Activated effector memory CD4-positive, alpha-beta T cell treated with Interleukin-2 at 50 U/mL for 16 hours (primary cell): Measurements from ENCODE around the gene PGM2.
"Not testable (repeated sequence)": the region's sequence is repeated elsewhere in the genome, so short reads cannot be mapped to it uniquely, and the experiment has no call there.

Experiments
- DNase-seq: peaks from one replicate; pipeline ENCODE4 v3.0.0-alpha.2; 2020

The PGM2 gene

DNA sequence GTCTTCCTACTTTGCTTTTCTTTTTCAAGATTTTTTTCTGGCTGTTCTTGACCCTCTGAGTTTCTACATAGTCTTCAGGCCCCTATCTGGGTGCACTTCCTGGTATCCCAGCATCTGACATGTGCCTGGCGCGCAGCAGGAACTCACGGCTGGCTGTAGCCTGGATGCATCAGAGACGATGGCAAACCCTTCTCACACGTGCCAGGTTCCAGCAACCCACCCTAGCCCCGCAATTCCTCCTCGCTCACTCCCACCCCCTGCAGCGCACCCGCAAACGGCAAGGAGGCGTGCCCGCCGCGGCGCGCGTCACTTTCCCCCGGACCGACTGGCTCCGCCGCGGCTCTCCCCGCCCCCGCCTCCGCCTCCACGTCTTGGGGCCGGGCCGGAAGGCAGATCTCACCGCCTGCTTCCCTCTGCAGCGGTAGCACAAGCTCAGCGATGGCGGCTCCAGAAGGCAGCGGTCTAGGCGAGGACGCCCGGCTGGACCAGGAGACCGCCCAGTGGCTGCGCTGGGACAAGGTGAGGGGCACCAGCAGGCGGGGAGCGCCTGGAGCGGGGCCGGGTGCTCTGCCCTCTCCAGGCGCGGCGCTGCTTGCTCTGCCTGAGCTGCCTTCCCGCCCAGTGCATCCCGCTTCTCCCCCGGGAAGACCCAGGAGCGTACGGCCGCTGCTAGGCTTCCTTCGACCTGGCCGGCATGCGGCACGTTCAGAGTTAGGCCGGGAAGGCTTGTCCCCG is at the start of gene PGM2:
Gene PGM2, plus strand, starts transcription at position 392 of the 735 bp plus-strand sequence. Its CDS starts 47 bp downstream, at position 439.
- DNase-seq, result peak; percentile 85

DNA sequence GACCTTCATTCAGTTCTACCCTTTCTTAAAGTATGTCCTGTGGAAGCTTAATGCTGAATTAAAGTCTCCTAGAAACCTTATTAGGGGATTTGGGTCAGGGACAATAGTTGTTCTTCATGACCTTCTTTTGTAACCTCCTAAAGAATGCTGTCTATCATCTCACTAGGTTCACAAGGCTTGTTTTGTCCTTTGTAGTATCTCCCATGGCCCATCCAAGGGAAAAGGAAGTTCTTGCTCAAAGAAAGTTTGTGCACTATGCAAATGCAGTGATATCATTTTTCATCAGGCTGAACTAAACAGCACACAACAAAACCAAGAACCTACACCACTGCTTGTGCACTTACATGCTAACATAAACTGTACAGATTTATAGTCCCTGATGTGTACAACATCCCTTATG is 46.6 kb upstream of the PGM2 start:
- DNase-seq, result no peak

DNA sequence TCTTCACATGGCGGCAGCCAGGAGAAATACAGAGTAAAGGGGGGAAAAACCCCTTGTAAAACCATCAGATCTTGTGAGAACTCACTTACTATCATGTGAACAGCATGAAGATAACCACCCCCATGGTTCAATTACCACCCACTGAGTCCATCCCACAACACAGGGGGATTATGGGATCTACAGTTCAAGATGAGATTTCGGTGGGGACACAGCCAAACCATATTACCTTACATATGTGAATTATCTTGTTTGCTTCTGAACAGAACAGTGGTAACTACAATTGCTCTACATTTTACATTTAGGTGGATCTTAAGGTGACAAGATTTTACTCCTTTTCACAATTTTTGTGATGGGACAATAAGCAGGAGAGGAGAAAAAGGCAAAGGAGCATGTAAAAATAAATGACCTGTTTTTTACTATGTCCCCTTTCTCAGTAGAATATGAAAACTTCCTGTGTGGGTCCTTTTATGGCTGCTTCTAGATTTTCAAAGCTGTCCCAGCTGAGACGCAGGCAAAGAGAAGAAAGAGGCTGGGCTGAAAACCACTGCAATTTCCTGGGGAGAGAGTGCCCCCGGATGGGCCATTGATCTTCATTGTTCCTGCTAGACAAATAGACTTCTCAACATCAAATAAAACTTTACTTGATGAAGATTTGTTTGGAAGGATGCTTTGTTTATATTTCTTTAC is 45.9 kb upstream of the PGM2 start:
- DNase-seq, result peak; percentile 42

DNA sequence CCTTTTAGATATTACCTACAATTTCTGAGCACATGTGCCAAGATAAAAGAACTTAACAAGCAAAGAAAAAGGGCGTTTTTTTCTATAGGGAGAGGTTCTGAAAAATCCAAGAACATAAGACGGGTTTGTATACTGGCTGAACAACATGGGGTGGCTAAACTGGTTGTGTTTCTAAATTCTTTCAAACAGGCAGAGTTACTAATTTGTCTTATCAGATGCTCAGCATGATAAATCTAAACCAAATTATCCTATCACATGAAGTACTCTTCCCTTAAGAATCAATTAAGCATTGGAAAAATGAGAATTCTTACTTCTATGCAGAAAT is 45.4 kb upstream of the PGM2 start:
- DNase-seq, result no peak

DNA sequence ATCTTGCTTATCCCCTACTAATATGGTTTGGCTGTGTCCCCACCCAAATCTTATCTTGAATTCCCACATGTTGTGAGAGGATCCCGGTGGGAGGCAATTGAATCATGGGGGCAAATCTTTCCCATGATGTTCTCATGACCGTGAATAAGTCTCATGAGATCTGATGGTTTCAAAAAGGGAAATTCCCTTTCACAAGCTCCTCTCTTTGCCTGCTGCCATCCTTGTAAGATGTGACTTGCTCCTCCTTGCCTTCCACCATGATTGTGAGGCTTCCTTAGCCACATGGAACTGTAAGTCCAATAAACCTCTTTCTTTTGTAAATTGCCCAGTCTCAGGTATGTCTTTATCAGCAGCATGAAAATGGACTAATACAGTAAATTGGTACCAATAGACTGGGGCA is 40.2 kb upstream of the PGM2 start:
- DNase-seq, result not testable (repeated sequence)

DNA sequence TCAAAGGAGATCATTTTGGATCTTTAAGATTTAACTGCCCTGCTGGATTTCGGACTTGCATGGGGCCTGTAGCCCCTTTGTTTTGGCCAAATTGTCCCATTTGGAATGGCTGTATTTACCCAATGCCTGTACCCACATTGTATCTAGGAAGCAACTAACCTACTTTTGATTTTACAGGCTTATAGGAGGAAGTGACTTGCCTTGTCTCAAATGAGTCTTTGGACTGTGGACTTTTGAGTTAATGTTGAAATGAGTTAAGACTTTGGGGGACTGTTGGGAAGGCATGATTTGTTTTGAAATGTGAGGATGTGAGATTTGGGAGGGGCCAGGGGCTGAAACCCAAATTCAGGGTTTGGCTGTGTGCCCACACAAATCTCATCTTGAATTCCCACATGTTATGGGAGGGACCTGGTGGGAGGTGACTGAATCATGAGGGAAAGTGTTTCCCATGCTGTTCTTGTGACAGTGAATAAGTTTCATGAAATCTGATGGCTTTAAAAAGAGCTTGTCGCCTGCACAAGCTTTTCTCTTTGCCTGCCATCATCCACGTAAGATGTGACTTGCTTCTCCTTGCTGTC is 38.5 kb upstream of the PGM2 start:
- not testable (repeated sequence) for DNase-seq

DNA sequence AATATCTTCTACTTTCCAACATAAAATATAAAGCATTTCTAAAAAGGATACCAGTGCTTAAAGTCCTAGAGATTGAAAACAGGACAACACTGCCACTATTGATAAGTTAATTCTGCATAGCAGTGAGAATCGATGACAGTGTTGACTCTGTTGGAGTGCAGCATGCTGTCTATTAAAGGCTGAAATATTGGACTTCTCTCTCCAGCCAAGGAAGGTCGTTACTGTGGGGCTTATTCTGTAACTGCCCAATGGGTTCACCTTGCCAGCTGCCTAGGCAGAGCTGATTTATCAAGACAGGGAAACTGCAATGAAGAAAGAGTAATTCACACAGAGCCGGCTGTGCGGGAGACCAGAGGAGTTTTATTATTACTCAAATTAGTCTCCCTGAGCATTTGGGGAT is 37.7 kb upstream of the PGM2 start:
- no peak for DNase-seq

DNA sequence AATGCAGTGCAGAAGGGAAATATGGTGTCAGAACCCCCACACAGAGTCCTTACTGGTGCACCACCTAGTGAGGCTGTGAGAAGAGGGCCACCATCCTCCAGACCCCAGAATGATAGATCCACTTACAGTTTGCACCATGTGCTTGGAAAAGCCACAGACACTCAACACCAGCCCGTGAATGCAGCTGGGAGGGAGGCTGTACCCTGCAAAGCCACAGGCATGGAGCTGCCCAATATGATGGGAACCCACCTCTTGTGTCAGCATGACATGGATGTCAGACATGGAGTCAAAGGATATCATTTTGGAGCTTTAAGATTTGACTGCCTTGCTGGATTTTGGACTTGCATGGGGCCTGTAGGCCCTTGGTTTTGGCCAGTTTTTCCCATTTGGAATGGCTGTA is 34.2 kb upstream of the PGM2 start:
- DNase-seq, result no peak

DNA sequence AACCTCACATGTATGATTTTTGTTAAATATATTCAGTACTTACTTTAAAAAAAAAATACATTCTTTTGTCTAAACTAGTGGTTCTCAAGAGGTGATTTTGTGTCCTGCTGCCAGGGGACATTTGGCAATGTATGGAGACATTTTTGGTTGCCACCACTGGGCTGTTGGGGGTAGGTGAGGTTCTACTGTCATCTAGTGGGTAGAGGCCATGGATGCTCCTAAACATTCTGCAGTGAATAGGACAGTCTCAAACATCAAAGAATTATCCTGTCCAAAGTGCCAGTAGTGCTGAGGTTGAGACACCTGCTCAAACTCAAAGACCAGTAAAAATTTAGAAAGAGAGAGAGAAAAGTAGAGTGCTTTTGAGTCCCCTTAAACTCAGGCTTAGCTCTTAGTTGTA is 32.9 kb upstream of the PGM2 start:
- DNase-seq, result no peak

DNA sequence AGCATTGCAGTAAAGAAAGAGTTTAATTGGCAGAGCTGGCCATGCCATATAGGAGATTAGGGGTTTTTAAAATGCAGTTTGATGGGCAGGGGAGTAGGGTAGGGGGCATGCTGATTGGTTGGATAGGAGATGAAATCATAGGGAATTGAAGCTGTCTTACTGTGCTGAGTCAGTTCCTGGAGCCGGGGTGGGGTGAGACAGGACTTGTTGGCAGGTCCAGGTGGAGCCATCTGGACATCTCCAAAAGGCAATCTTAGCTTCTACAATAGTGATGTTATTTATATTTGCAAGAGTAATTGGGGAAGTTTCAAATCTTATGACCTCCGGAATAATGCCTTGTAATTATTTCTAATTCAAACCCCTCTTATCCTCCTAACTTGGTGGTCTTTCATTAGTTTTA is 32.4 kb upstream of the PGM2 start:
- no peak for DNase-seq

DNA sequence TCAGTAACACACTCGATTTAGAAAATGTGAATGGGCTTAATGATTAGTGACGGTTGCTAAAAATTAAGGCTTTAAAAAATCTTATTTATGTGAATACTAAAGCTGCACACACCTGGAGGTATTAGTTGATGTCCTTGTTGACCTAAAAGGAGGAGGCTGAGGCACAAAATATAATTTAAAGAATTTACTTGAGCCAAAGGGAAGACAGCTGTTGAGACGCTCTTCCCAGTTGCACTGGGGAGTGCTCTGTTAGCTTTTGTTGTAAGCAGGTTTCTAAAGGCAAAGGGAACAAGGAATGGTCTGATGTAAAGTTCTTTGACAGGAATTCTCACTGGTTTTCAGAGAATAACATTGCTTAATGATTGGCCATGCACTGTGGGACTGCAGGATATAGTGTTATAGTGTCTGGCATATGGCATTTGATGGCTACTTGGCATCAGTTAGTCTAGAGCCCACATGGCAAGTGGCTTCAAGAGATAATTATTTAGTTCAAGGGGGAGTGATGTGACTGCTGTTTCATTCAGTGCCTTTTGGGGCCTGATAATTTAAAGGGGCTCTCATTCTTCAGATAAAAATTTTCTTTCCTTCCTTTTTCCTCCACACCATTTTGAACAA is 30.8 kb upstream of the PGM2 start:
- DNase-seq, result no peak

DNA sequence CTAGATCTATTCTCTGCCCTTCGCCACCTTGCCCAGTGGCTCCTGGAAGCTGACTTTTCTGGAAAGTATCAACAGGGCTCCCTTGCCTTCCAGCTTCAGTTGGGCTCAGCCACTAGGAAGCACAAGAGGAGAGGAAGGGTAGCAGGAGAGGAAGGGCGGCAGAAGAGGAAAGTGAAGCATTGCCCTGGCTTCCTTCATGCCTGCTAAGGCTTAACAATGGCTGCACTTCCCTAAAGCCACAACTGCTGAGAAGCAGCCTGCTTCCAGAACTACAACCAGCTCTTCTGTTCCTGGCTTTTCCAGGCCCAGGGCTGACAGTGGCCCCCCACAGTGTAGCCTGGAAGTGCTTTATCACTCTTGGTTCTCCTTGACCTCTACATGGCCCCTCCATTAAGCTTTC is 29.1 kb upstream of the PGM2 start:
- no peak for DNase-seq

DNA sequence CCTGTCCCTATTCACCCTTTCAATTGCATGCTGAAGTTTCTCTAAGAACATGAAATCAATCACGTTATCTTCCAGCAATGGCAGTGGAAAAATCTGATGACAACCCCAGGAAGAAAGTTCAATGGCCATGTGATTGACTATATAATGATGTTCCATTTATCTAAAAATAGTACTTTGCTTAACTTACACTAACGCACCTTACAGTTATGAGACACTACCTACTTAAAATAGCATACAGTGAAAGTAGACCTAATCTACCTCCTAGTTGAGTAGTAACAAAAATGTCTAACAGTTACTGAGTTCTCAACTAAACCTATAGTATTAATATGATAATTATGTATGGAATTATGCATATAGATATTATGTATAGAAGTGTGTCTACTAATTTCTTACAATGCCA is 28.6 kb upstream of the PGM2 start:
- no peak for DNase-seq

DNA sequence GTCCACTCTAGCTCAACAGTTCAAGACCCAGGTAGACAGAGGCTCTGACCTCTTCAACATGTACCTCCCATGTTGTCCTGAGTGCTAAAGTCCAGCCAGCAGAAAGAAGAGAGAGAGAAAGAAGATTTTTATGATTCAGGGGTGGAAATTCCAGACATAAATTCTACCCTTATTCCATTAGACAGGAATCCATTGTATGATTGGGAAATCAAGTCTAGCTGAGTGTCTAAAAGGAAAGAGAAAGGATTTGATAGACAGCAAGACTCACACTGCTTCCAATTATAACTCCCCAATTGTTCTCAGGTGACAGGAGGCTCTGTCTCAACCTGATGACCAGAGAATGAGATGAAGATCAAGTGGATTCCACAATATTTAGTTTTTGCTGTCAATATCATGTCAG is 27.9 kb upstream of the PGM2 start:
- no peak for DNase-seq

DNA sequence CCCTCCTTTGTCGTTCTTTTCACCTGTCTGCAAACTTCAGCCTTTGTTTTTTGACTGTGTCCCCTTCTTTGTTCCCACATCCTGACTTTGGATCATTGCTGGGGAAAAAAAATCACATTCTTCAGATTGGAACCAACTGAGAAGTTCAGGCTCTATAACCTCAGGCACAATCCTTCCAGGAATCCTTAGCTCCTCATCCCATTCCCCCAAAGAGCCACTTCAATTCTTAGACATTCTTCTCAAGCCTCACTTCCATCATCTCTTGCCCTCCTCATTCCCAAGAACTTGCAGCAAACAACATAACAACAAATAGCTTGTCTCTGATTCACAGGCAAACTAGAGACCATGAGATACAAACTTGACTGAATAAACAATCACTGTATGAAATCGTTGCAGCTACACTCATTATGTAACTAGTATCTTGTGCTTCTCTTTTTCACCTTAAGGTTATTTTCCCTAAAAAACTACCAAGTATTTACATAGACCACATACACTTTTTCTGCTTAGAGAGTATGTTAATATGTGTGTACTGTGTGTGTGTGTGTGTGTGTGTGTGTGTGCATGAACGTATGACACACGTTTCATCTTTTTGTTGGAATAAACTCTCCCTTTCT is 26.4 kb upstream of the PGM2 start:
- DNase-seq, result no peak

DNA sequence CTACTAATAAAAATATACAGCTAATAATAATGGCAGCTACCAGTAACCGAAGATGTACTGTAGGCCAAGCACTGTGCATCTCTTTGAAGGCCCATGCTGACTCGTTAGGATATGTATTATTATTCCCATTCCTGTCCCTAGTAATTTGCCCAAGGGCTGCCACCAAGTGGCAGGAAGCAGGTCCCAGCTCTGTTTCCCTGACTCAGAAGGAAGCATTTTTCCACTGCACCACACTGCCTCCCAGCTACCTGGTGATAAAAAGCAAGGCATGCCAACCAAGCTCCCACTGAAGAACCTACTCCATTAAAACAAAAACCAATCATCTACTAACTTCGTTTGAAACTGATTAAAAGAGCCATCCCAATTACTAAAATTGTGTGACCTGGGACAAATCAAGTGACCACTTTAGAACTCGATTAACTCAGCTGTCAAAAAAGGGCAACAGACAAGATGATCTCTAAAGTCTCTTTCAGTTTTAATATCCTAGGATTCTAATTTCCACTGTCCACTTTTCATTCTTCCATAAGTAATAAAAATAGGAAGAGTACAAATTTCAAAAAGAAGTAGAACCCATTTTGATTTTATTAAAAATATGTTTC is 24.3 kb upstream of the PGM2 start:
- no peak for DNase-seq

DNA sequence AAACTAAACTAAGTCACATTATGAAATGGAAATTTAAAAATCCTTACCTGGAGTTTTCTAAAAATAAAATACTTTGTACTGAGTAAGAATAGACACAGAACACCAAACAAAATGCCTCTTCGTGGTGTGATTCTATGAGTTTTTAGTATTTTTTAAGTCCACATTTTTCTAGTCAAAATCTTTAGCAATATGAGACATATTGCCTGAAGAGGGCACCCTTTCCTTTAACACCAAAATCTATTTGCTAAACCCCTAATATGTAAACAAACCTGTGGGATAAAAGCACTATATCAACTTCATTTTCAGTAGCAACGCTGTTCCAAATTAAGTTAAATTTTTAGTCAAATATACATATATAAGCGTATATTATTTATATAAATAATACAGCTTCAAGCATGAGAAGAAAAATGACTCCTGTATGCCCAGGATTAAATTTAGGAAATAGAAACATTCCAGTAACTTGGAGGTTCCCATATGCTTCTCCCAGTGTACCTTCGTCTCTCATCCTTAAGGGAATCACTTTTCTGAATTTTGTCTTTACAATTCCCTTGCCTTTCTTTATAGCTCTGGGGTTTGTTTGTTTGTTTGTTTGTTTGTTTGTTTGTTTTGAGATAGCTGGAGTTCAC is 23.0 kb upstream of the PGM2 start:
- no peak for DNase-seq

DNA sequence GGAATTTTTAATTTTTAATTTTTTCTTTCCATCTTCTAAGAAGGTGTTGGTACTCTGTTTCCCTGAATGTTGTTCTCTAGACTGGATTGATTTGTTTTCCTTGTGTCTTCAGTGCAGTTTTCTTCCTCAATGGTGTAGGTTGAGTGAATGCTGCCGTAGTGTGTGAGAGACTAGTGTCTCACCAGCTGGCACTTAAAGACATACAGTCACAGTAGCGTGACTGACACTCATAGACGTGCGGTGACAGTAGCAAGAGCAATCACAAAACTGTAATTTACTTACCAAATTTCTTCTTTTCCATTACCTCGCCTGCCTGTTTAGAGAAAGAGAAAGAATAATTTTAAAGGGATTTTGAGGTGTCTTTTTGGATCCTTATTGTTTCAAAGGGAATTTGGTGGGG is 21.4 kb upstream of the PGM2 start:
- DNase-seq, result no peak

DNA sequence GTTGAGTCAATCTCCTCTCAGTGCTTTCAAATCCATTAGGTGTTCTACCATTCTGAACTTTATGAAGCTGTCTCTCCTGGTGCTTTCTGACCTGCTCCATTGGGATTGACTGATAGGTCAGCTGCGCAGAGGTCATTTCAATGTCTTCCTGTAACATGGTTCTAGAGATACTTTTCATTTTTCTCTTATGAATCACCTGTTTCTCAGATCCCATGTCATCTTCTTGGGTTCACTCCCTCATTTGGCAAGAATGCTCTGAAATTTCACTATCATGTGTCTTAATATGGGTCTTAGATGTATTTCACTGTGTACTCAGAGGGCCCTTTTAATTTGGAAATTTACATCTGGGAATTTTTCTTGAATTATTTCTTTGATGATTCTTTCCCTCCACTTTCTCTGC is 13.8 kb upstream of the PGM2 start:
- no peak for DNase-seq

DNA sequence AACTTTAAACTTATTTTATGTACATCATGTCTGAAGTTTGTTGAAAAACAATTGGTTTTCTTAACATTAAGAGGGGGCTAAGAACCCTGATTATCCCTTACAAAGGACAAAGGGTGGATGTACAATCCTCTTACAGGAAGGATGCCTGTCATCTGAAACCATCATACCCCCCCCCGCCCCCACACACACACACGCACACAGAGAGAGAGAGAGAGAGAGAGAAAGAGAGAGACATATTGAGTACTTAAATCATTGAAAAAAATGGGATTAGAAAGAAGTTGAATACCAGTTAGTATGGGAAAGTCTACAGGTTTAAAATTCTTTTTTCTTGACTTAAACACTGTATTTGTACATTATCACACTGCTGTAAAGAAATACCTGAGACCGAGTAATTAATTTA is 10.9 kb upstream of the PGM2 start:
- no peak for DNase-seq

DNA sequence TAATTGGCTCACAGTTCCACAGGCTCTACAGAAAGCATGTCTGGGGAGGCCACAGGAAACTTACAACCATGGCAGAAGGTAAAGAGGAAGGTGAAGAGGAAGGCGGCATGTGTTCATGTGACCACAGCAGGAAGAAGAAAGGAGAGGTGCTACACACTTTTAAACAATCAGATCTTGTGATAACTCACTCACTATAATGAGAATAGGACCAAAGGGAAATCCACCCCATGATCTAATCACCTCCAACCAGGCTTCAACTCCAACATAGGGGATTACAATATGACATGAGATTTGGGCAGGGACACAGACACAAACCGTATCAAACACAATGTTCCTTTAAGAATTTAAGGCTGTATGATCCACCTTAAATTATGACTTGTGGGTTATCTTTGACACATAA is 10.5 kb upstream of the PGM2 start:
- DNase-seq, result no peak

DNA sequence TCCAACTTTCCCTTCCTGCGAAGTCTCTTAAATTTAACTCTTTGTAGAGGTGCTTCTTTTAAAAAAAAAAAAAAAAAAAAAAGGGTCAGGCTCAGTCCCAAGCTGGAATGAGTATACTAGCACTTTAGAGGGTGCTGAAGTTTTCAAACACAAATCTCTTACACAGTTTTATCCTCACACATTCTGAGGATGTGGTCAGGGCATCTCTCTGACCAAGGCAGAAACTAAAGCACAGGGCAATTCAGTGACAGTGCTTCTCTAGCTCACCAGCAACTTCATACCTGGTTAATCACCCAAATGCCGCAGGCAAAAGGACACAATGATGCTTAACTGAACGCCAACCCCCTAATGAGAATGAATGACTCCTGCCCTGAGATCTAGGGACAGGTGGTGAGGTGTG is 9.8 kb upstream of the PGM2 start:
- no peak for DNase-seq

DNA sequence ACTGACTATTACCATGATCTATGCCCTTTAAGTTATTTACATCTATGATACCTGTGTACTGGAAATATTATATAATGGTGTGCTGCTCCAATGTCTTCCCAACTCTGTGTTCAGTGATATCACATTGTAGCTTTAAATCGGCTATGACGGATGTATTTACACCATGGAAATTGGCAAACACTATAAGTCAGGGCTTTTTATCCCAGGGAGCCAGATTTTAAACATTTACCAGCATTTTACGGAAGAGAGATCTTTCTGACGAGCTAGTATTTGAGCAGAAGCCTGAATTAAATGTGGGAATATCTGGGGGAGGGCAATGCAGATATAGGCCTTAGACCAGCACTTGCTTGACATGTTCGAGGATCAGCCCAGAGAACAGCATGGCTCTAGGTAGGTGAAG is 7.7 kb upstream of the PGM2 start:
- no peak for DNase-seq
